HepG2 (cell line): ENCODE data around the gene COLEC12. TPM values are rescaled to one million over a fixed set of nuclear protein-coding genes. Genes with fewer than 3 reads are reported as not detected.

Experiments
- ATAC-seq: fragments of 200-7000 bp; cut with Tn5 transposase; 3 replicates; pipeline ENCODE4 v1.9.1; 2020; ENCODE audit warnings: mild to moderate bottlenecking, moderate library complexity
- BruUV-seq: library from RNA; stranded (reverse); fragments of 400-500 nt; replicated peaks from 2 replicates; lab custom pipeline; 2021; lab: Mats Ljungman, UMichigan
- CTCF ChIA-PET: fragments of 300-600 bp; formaldehyde crosslinking; extraction: SDS; loops from one replicate; lab custom pipeline; 2021; ENCODE audit warnings: low total read pairs, inconsistent platforms, low intra/inter-chr PET ratio; lab: Yijun Ruan, JAX
- POLR2A ChIA-PET: fragments of 350-600 bp; sonication (Branson Sonifier 250); formaldehyde crosslinking; loops from one replicate; lab custom pipeline; 2020; ENCODE audit warnings: antibody characterized with exemption, inconsistent platforms; lab: Yijun Ruan, JAX
- DNase-seq: peaks from one replicate; pipeline ENCODE4 v3.0.0-alpha.2; 2015; ENCODE audit warnings: low spot score
- FAIRE-seq: peaks from 3 replicates; lab custom pipeline; 2011; peaks lifted over from hg19 to GRCh38; lab: Jason Lieb, UNC
- H2AFZ ChIP-seq: one replicate; pipeline ENCODE4 v1.6.1; 2011; ENCODE audit warnings: low read length, inconsistent platforms
- H3K27ac ChIP-seq: fragments of 300-600 bp; 3 replicates; pipeline ENCODE4 v1.8.0; 2011; ENCODE audit warnings: mixed run types, mild to moderate bottlenecking, mixed read lengths, low read length, inconsistent platforms; ENCODE audit not compliant: insufficient read depth; ENCODE audit errors: extremely low read length
- H3K27me3 ChIP-seq, 2 experiments: fragments of 200-600 bp in 1 of 2; 2 replicates in 1 of 2; 3 replicates in 1 of 2; pipeline versions ENCODE4 v1.6.0 to v1.8.0; 2011; ENCODE audit warnings: low read length in 2 of 2, mild to moderate bottlenecking in 2 of 2, moderate library complexity in 2 of 2, inconsistent platforms in 1 of 2; ENCODE audit not compliant: insufficient read depth in 2 of 2, control insufficient read depth in 1 of 2
- H3K36me3 ChIP-seq, 2 experiments: fragments of 200-600 bp in 1 of 2; replicated peaks in 1 of 2; 2 replicates in 1 of 2; 3 replicates in 1 of 2; pipeline versions ENCODE4 v1.5.1 to v1.8.0; 2011; ENCODE audit warnings: low read length in 2 of 2, inconsistent platforms in 1 of 2; ENCODE audit not compliant: insufficient read depth in 2 of 2, control insufficient read depth in 1 of 2
- H3K4me1 ChIP-seq: 2 replicates; pipeline ENCODE4 v1.5.1; 2012; ENCODE audit warnings: low read length, inconsistent platforms; ENCODE audit not compliant: insufficient read depth
- H3K4me2 ChIP-seq: 2 replicates; pipeline ENCODE4 v1.6.0; 2011; ENCODE audit warnings: low read depth, low read length, inconsistent platforms
- H3K4me3 ChIP-seq, 3 experiments: fragments of 200-600 bp in 1 of 3; sonication (generic), shearing (Covaris generic) in 1 of 3; replicated peaks in 1 of 3; 2 replicates each; pipeline ENCODE4 v1.5.1; 2011 to 2016; ENCODE audit warnings: low read length in 3 of 3, inconsistent platforms in 2 of 3, low read depth in 2 of 3, mild to moderate bottlenecking in 2 of 3, control low read depth in 1 of 3, mixed read lengths in 1 of 3; ENCODE audit not compliant: insufficient read depth in 1 of 3
- H3K79me2 ChIP-seq: one replicate; pipeline ENCODE4 v1.6.1; 2011; ENCODE audit warnings: low read length, inconsistent platforms; ENCODE audit not compliant: insufficient read depth
- H3K9ac ChIP-seq: 2 replicates; pipeline ENCODE4 v1.6.0; 2011; ENCODE audit warnings: mild to moderate bottlenecking, low read depth, low read length, inconsistent platforms; ENCODE audit not compliant: insufficient read depth
- H3K9me3 ChIP-seq: 2 replicates; pipeline ENCODE4 v1.5.1; 2012; ENCODE audit warnings: mild to moderate bottlenecking, low read length
- H4K20me1 ChIP-seq: 2 replicates; pipeline ENCODE4 v1.6.0; 2011; ENCODE audit warnings: inconsistent platforms, mild to moderate bottlenecking, low read length, moderate library complexity; ENCODE audit not compliant: insufficient read depth
- AGO2 ChIP-seq: fragments of 200-400 bp; formaldehyde crosslinking; optimal IDR thresholded peaks from 2 replicates; pipeline ENCODE3; 2017; ENCODE audit warnings: mild to moderate bottlenecking, low read depth, low read length, moderate library complexity
- GPN1 ChIP-seq: sonication (generic); formaldehyde crosslinking; IDR thresholded peaks from 2 replicates; pipeline ENCODE4 v1.5.1; 2020; ENCODE audit warnings: missing genetic modification reagents, borderline replicate concordance
- NFRKB ChIP-seq: fragments of 450-650 bp; IDR thresholded peaks from 2 replicates; pipeline ENCODE4 v1.6.1; 2017
- RAD21 ChIP-seq: fragments of 450-650 bp; formaldehyde crosslinking; IDR thresholded peaks from 2 replicates; pipeline ENCODE4 v1.5.0; 2020; ENCODE audit warnings: mild to moderate bottlenecking
- ZNF138 ChIP-seq: sonication (generic); formaldehyde crosslinking; IDR thresholded peaks from 2 replicates; pipeline ENCODE4 v1.5.0; 2020; ENCODE audit warnings: mild to moderate bottlenecking, low read depth, missing genetic modification reagents
- ZNF367 ChIP-seq: sonication (generic); formaldehyde crosslinking; IDR thresholded peaks from 2 replicates; pipeline ENCODE4 v1.4.0; 2020; ENCODE audit warnings: missing genetic modification reagents, borderline replicate concordance
- WGBS: methylation state at CpG from one replicate; pipeline ENCODE4 v1.1.6; 2017; ENCODE audit warnings: low lambda C conversion rate; 5-methylcytosine and 5-hydroxymethylcytosine counted together
- in situ Hi-C: cut with HindIII; loops from 2 replicates; pipeline ENCODE4 v1.10.0; 2017; ENCODE audit warnings: low pct_unique_long_range_greater_than_20kb; ENCODE audit not compliant: extremely low pct_ligation_motif_present
- intact Hi-C: fragments of 100-400 bp; cut with micrococcal nuclease; formaldehyde crosslinking; loops from one replicate; pipeline ENCODE4 v1.10.0; 2022; ENCODE audit not compliant: unreplicated experiment
- polyA plus RNA-seq, 8 experiments: library from polyadenylated mRNA; depleted of rRNA in 3 of 8; stranded (reverse) in 7 of 8; unstranded in 1 of 8; fragments of >200 nt; fragmentation: Illumina TruSeq in 4 of 8; extraction: Trizol in 4 of 8; gene quantifications; 2 replicates each; pipeline versions ENCODE4 v1.2.1 to v1.2.3, GENCODE V29; 2011 to 2016; ENCODE audit warnings: low read depth in 4 of 8, missing spikeins in 1 of 8, mixed read lengths in 1 of 8; ENCODE audit not compliant: insufficient read depth in 1 of 8
- total RNA-seq, 5 experiments: library from RNA; depleted of rRNA; stranded (reverse); fragments of >200 nt; fragmentation: Illumina TruSeq; extraction: Trizol; gene quantifications; 2 replicates each; pipeline ENCODE4 v1.2.3, GENCODE V29; 2016; ENCODE audit warnings: low read depth in 1 of 5

COLEC12 gene
- total and polyA plus RNA-seq, 2 of the 13 experiments (the other 11 are each of a cell fraction or from before 2014, with no cell fraction given) = 0.02 to 0.11 TPM

DNA sequence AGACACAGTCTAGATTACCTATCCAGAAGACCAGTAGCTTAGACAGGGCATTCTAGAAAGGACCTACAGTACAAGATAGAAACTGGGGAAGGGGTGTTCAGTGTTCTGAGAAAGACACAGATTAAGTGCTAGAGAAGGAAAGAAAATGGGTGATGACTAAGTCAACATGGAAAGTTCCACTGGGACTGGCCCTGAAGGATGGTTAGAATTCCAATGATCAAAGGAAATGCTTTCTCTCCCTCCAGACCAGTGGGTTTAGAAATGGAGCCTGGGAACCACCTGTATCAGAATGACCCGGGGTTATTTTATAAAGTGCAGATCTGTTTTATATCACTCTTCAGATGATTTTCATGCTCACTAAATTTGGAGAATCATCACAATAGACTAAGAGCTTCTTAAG lies 5.8 kb upstream of the COLEC12 start:
- H4K20me1 ChIP-seq = 0 out of 2 replicates have a peak, but pooled peaks cover under 1% of the 10 kb centered on the region
- H3K4me1 ChIP-seq = 0 out of 2 replicates have a peak, but pooled peaks cover 8% of the 10 kb centered on the region
- 0% methylated on average over 1 of the region's 1 CpG for WGBS
- no peak for DNase-seq
- H3K4me2 ChIP-seq = no peak overlapping the region
- no peak overlapping the region for H3K4me3 ChIP-seq
- no peaks in the 10 kb centered on the region for H3K36me3 ChIP-seq
- no peak overlapping the region for H3K27ac ChIP-seq
- BruUV-seq = no TSS peak
- ATAC-seq = no peak
- intact Hi-C loops (no loop called here), in situ Hi-C loops (no loop called here)
- H3K79me2 ChIP-seq = no peaks in the 10 kb centered on the region
- FAIRE-seq = no peak
- no peaks in the 10 kb centered on the region for H3K9me3 ChIP-seq
- ChIA-PET POLR2A (no interaction called here), CTCF (no interaction called here)
- H2AFZ ChIP-seq = no peak overlapping the region
- H3K9ac ChIP-seq = no peak overlapping the region
- H3K27me3 ChIP-seq = peaks cover 0 to 6% of the 10 kb centered on the region in 2 experiments; a peak in 3 of 5 replicates
- TF ChIP-seq NFRKB (no peak), GPN1 (CRISPR knock-in tag) (no peak), AGO2 (no peak)

DNA sequence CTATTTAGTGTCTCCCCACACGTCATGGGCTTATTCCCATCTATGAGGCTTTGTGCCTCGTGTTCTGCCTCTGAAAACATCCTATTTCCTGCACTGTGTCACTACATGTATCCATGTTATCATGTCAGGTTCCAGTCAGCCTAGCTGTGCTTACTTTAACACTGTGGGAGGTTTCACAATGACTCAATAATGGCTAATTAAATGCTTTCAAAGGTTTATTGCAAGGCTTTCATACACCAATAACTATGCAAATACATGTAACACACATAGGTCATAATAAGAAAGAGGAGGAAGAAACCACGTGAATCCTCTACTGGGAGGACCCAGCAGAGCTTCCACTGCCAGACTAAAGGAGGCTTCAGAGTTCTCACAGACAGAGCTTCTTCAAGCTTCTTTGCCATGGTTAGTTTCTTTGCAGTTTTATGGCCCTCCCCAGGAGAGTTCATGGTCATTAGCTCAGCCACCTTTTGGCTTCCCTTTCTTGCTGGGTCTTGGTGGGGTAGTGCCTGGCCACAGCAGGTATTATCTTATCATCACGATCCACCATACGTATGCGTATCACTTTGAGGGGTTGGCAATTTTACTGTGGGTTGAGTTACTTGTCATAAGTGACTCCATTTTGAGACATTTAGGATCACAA lies 5.1 kb upstream of the COLEC12 start:
- Histone ChIP-seq H3K4me1 (0 out of 2 replicates have a peak, but pooled peaks cover 14% of the 10 kb centered on the region), H2AFZ (no peak overlapping the region), H3K27ac (no peak overlapping the region), H3K4me3 (no peak overlapping the region), H3K4me2 (no peak overlapping the region), H3K36me3 (no peaks in the 10 kb centered on the region), H4K20me1 (0 out of 2 replicates have a peak, but pooled peaks cover 2% of the 10 kb centered on the region), H3K9ac (no peak overlapping the region), H3K27me3 (peaks cover 3 to 13% of the 10 kb centered on the region in 2 experiments; a peak in 4 of 5 replicates), H3K9me3 (no peaks in the 10 kb centered on the region), H3K79me2 (no peaks in the 10 kb centered on the region)
- POLR2A ChIA-PET = no interaction called here
- FAIRE-seq (no peak), ATAC-seq (no peak), DNase-seq (no peak)
- in situ Hi-C loops = no loop called here
- intact Hi-C loops = no loop called here
- WGBS = 43% methylated on average over 6 of the region's 6 CpGs
- no TSS peak for BruUV-seq
- TF ChIP-seq ZNF367 (CRISPR knock-in tag) (no peak), ZNF138 (no peak), RAD21 (no peak)
- CTCF ChIA-PET = no interaction called here
